GM13976 (cell line): ENCODE data around the gene ARID5B.

Source experiments
- DNase-seq: peaks from one replicate; pipeline ENCODE4 v3.0.0; 2012; ENCODE audit warnings: low spot score
- in situ Hi-C: fragments of 300-500 bp; cut with MboI; formaldehyde crosslinking; loops from one replicate; pipeline ENCODE4 v1.12.0; 2022; ENCODE audit warnings: low sequenced_read_pairs, mixed read lengths, inconsistent platforms; ENCODE audit not compliant: unreplicated experiment
- TF ChIP-seq, protein P1 (sequence below): IDR thresholded peaks from 2 replicates; pipeline ENCODE4 v1.5.1; 2012; ENCODE audit warnings: borderline replicate concordance, mild to moderate bottlenecking; ENCODE audit not compliant: insufficient read depth; ENCODE audit errors: extremely low read depth, missing control alignments, control extremely low read depth

ARID5B gene

DNA sequence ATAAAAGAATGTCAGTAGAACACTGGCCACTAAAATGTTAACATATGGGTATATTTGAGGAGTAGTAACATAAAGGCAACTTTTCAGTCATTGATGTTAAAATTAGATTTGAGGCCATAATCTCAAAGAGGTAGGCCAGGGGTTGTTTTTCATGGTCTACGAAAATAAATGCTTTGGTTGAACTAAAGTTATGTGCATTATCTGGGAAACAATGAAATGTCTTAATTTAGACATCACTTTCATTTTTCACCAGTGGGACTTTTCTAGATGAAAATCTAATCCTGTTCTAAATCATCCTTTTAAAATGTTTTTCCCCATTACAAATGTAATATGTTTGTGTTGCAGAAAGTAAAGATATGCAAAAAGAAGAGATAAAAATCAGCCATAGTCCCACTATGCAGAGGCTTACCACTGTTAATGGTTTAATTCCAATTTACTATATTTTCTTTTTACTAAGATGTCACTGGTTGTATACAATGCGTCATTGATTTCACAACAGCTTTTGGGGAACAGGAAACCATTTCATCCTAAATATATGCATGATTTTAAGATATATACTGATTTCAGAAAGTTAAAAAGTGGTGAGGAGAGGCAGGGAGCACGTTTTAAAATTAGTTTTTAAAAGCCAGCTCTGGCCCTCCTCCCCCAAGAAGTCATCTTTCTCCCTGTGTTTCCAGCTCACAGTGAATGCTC is 64.3 kb downstream of the ARID5B start:
- peak; percentile 15 for DNase-seq
- TF ChIP-seq, protein P1, sequence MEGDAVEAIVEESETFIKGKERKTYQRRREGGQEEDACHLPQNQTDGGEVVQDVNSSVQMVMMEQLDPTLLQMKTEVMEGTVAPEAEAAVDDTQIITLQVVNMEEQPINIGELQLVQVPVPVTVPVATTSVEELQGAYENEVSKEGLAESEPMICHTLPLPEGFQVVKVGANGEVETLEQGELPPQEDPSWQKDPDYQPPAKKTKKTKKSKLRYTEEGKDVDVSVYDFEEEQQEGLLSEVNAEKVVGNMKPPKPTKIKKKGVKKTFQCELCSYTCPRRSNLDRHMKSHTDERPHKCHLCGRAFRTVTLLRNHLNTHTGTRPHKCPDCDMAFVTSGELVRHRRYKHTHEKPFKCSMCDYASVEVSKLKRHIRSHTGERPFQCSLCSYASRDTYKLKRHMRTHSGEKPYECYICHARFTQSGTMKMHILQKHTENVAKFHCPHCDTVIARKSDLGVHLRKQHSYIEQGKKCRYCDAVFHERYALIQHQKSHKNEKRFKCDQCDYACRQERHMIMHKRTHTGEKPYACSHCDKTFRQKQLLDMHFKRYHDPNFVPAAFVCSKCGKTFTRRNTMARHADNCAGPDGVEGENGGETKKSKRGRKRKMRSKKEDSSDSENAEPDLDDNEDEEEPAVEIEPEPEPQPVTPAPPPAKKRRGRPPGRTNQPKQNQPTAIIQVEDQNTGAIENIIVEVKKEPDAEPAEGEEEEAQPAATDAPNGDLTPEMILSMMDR: no peak
- in situ Hi-C loops: no loop called here

DNA sequence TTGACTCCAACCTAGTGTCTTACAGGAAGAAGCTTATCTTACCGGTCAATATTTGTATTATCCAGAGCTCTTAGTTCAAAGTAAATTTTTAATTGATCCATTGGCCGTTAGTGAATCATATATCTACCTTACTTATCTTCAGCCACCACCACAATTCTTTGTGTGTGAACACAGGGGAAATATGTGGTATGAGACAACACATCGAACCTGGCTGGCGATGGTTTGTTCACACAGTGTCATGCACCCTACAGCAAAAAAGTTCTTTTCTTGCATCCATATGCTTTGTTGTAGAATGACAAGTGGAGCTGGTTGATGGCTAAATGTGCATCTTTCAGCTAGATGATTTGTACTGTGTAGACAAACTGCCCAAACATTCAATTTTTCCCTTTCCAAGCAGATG is 65.8 kb downstream of the ARID5B start:
- in situ Hi-C loops: no loop called here
- no peak for DNase-seq
- TF ChIP-seq, protein P1: no peak

DNA sequence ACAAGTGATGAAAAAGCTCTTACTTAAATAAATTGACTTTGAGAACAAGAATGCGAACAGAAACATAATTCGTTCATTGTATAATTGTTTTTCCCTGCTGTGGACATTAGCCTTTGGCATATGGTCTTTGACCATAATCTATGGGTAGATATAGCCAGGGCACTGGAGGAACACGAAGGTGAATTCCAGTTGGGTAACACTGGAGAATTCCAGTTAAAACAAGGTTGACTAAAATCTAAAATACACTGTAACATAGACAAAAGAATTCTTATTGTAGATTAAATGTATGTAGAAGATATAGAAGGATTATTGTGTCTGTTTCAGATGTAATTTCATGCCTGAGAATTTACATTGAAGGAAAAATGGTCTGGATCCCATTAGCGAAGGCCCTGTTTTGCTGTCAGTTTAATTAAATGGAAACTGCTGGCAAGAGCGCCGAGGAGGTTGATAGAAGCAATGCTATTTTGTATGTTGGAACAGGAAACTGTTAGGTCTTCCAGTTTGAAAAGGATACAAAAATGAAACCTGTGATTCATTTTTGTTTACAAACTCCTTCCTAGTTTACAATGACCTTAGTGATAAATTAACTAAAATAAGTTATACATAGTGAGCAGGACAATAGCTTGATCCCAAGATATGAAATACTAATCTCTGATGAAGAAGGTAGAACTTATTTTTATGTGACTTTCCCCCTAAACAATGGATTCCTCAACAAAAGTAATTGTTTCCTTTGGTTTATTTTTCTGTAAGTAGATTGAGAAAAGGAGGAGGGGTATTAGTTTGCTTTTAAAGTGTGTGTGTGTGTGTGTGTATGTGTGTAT is 68.9 kb downstream of the ARID5B start:
- no peak for DNase-seq
- TF ChIP-seq, protein P1: no peak
- in situ Hi-C loops: no loop called here

DNA sequence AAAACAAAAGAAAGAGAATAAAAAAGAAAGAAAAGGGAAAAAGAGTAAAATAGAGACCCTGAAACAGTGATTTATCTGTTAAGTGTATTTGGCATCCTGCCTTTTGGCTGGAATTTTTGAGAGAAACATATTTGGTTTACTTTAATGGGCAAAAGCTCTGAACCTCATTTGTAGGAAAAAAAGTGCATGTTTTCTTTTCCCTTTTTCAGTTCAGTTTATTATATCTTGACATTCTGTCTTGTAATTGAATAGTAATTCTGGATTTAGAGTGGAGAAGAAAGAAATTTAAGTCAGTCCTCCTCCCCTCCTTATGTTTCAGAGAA is 69.5 kb downstream of the ARID5B start:
- in situ Hi-C loops: no loop called here
- no peak for DNase-seq
- TF ChIP-seq, protein P1: no peak

DNA sequence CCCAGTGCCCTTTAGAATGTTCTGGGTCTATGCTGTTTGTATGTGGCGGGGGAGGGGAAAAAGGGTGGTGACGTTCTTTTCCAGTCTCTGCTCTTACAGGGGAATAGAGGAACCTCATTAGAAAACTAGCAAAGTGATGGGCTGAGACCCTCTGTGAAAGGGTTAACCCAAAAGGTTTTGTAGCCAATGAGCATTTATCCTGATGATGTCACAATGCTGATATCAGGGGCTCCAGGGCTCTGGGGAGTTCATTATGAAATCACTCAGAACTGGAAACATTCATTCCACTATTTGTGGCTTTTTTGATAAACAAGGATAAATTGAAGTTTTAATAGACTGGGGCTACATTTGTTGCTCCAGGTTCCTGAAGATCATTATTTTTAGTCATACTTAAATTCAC is 71.7 kb downstream of the ARID5B start:
- TF ChIP-seq, protein P1: no peak
- no peak for DNase-seq
- in situ Hi-C loops: no loop called here

DNA sequence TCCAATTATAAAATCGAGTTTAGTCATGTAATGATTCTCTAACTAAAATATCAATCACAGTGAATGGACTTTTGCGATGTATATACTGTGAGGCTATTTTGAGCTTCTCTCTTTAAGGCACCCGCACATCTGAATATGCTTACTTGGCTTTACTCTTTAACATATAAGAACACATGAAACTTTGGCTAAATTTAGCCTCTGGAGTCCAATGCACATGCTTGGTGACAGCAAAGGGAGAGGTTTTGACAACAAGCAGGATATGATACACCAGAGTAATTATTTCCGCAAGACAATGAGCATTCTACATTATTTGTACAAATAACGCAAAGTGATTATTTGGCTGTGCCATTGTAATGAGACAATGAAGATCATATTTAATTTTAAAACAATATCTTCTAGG is 72.4 kb downstream of the ARID5B start:
- TF ChIP-seq, protein P1: no peak
- in situ Hi-C loops: no loop called here
- DNase-seq: no peak
